ENCODE measurements around the gene FAM187B.

FAM187B gene

GRCh38 chr19:35253316-35254286 lies 25.1 kb upstream of the FAM187B start:
- no peak for DNase-seq (ENCODE audit: low read depth)
- H3K4me3 ChIP-seq (ENCODE audit: low read depth, low read length) = no peak overlapping the region
- TF ChIP-seq CTCF (IDR thresholded peaks at IDR 0.05; ENCODE audit: low read depth, low read length, missing control alignments) = no peak

GRCh38 chr19:35251456-35251855 lies 22.9 kb upstream of the FAM187B start:
- no peak for DNase-seq (ENCODE audit: low read depth)
- no peak for TF ChIP-seq CTCF (IDR thresholded peaks at IDR 0.05; ENCODE audit: low read depth, low read length, missing control alignments)

GRCh38 chr19:35249848-35250711 lies 21.5 kb upstream of the FAM187B start:
- DNase-seq (ENCODE audit: low read depth) = no peak
- no peak for TF ChIP-seq CTCF (IDR thresholded peaks at IDR 0.05; ENCODE audit: low read depth, low read length, missing control alignments)
- H3K4me3 ChIP-seq (ENCODE audit: low read depth, low read length) = peak overlapping the region; percentile 79

More at GRCh38 chr19:35251456-35251855, 22.9 kb upstream of the FAM187B start:
- no peak overlapping the region for H3K4me3 ChIP-seq (ENCODE audit: low read depth, low read length)

- TF ChIP-seq CTCF (IDR thresholded peaks at IDR 0.05; ENCODE audit: low read depth, low read length, missing control alignments) = no peak
- H3K4me3 ChIP-seq (ENCODE audit: low read depth, low read length) = peak overlapping the region; percentile 79
- no peak for DNase-seq (ENCODE audit: low read depth)
Measured at GRCh38 chr19:35249146-35249847, 20.8 kb upstream of the FAM187B start.

- DNase-seq (ENCODE audit: low read depth) = peak; percentile 86
- no peak for TF ChIP-seq CTCF (IDR thresholded peaks at IDR 0.05; ENCODE audit: low read depth, low read length, missing control alignments)
- peak within 1 kb of the TSS; percentile 79 for H3K4me3 ChIP-seq (ENCODE audit: low read depth, low read length)
Measured at GRCh38 chr19:35248310-35249145, 20.0 kb upstream of the FAM187B start, which contains the start of gene LSR. Gene LSR, plus strand, starts transcription at chr19:35249002. Its CDS starts 21 bp downstream, at chr19:35249023.
